Endothelial cell of umbilical vein (primary cell): Measurements from ENCODE around the gene SRRM2. TPM values are rescaled to one million over a fixed set of nuclear protein-coding genes. Genes with fewer than 3 reads are reported as not detected.

Experiments
- BruUV-seq: library from RNA; stranded (reverse); fragments of 400-500 nt; replicated peaks from 2 replicates; lab custom pipeline; 2021; lab: Mats Ljungman, UMichigan
- CTCF ChIA-PET: fragments of 300-600, 350-600 bp; sonication (Branson Sonifier 250); formaldehyde crosslinking; loops from one replicate; lab custom pipeline; 2021; ENCODE audit warnings: antibody characterized with exemption, inconsistent platforms; lab: Charles Lee
- POLR2A ChIA-PET: fragments of 300-600, 350-600 bp; sonication (Branson Sonifier 250); formaldehyde crosslinking; loops from one replicate; lab custom pipeline; 2021; ENCODE audit warnings: antibody characterized with exemption, inconsistent platforms; lab: Charles Lee
- DNase-seq: peaks from one replicate; pipeline ENCODE4 v3.0.0-alpha.2; 2011; ENCODE audit warnings: low read depth, low spot score
- FAIRE-seq: peaks from 2 replicates; lab custom pipeline; 2011; peaks lifted over from hg19 to GRCh38; lab: Jason Lieb, UNC
- H2AFZ ChIP-seq: 2 replicates; pipeline ENCODE4 v1.6.0; 2012; ENCODE audit warnings: low read depth, low read length, control low read depth, inconsistent platforms
- H3K27ac ChIP-seq: 2 replicates; pipeline ENCODE4 v1.5.1; 2011; ENCODE audit warnings: low read depth, mild to moderate bottlenecking, control low read depth, low read length, moderate library complexity; ENCODE audit not compliant: insufficient read depth
- H3K27me3 ChIP-seq, 2 experiments: 2 replicates each; pipeline versions ENCODE4 v1.6.0 to v1.6.1; 2011; ENCODE audit warnings: low read length in 2 of 2, mixed read lengths in 1 of 2; ENCODE audit not compliant: control insufficient read depth in 2 of 2, insufficient read depth in 2 of 2
- H3K36me3 ChIP-seq, 2 experiments: 2 replicates in 1 of 2; 3 replicates in 1 of 2; pipeline ENCODE4 v1.5.1; 2011; ENCODE audit warnings: low read length in 2 of 2, mild to moderate bottlenecking in 1 of 2, moderate library complexity in 1 of 2; ENCODE audit not compliant: control insufficient read depth in 2 of 2, insufficient read depth in 2 of 2; ENCODE audit errors: extremely low read depth in 1 of 2
- H3K4me1 ChIP-seq: 3 replicates; pipeline ENCODE4 v1.5.1; 2011; ENCODE audit warnings: mild to moderate bottlenecking, low read length; ENCODE audit not compliant: control insufficient read depth, insufficient read depth; ENCODE audit errors: extremely low read depth
- H3K4me2 ChIP-seq: 2 replicates; pipeline ENCODE4 v1.6.1; 2011; ENCODE audit warnings: low read length, control low read depth, mixed read lengths; ENCODE audit not compliant: insufficient read depth
- H3K4me3 ChIP-seq, 3 experiments: fragments of 200-600 bp in 1 of 3; sonication (generic), shearing (Covaris generic) in 1 of 3; replicated peaks in 1 of 3; 2 replicates each; pipeline ENCODE4 v1.5.1; 2011 to 2016; ENCODE audit warnings: control low read depth in 3 of 3, low read length in 3 of 3, mild to moderate bottlenecking in 2 of 3, inconsistent platforms in 1 of 3, low read depth in 1 of 3, moderate library complexity in 1 of 3; ENCODE audit not compliant: insufficient read depth in 1 of 3
- H3K79me2 ChIP-seq: 2 replicates; pipeline ENCODE4 v1.6.0; 2012; ENCODE audit warnings: low read length, inconsistent platforms; ENCODE audit not compliant: control insufficient read depth, insufficient read depth
- H3K9ac ChIP-seq: replicated peaks from 2 replicates; pipeline ENCODE3; 2011; ENCODE audit warnings: low read length, control low read depth; ENCODE audit not compliant: insufficient read depth; ENCODE audit errors: extremely low read depth
- H3K9me1 ChIP-seq: replicated peaks from 3 replicates; pipeline ENCODE4 v1.6.0; 2011; ENCODE audit warnings: mild to moderate bottlenecking, low read length; ENCODE audit not compliant: control insufficient read depth, insufficient read depth; ENCODE audit errors: extremely low read depth
- H3K9me3 ChIP-seq: replicated peaks from 2 replicates; pipeline ENCODE4 v1.5.1; 2012; ENCODE audit warnings: low read length, inconsistent platforms; ENCODE audit not compliant: control insufficient read depth, insufficient read depth
- H4K20me1 ChIP-seq: replicated peaks from 2 replicates; pipeline ENCODE3; 2011; ENCODE audit warnings: mild to moderate bottlenecking, low read length; ENCODE audit not compliant: control insufficient read depth, insufficient read depth; ENCODE audit errors: extremely low read depth
- CTCF ChIP-seq, 2 donors: IDR thresholded peaks; 1 replicate in 1 of 2; 2 replicates in 1 of 2; pipeline ENCODE4 v1.5.1; 2011; ENCODE audit warnings: low read length in 2 of 2, mild to moderate bottlenecking in 2 of 2, moderate library complexity in 2 of 2, control low read depth in 1 of 2, inconsistent platforms in 1 of 2, low read depth in 1 of 2; ENCODE audit not compliant: insufficient read depth in 1 of 2; ENCODE audit errors: extremely low read depth in 1 of 2
- EZH2 ChIP-seq: IDR thresholded peaks from 2 replicates; pipeline ENCODE4 v1.6.1; 2012; ENCODE audit warnings: borderline replicate concordance, low read depth, mild to moderate bottlenecking, moderate library complexity, low read length, inconsistent platforms; ENCODE audit not compliant: severe bottlenecking
- FOS ChIP-seq: IDR thresholded peaks from 2 replicates; pipeline ENCODE4 v1.6.1; 2011; ENCODE audit warnings: mild to moderate bottlenecking, low read length, moderate library complexity, borderline replicate concordance; ENCODE audit not compliant: insufficient read depth
- GATA2 ChIP-seq: IDR thresholded peaks from 2 replicates; pipeline ENCODE4 v1.7.0; 2011; ENCODE audit warnings: low read depth, mild to moderate bottlenecking, moderate library complexity, mixed read lengths, low read length; ENCODE audit not compliant: insufficient read length, insufficient read depth
- JUN ChIP-seq: IDR thresholded peaks from 2 replicates; pipeline ENCODE4 v1.6.1; 2011; ENCODE audit warnings: borderline replicate concordance, low read depth; ENCODE audit not compliant: insufficient read length, insufficient read depth
- MYC ChIP-seq: IDR thresholded peaks from one replicate; pipeline ENCODE4 v1.6.1; 2011; ENCODE audit warnings: mild to moderate bottlenecking, low read depth, low read length
- POLR2A ChIP-seq: IDR thresholded peaks from 2 replicates; pipeline ENCODE4 v1.6.1; 2012; ENCODE audit warnings: low read depth, mild to moderate bottlenecking, control low read depth, low read length
- POLR2AphosphoS5 ChIP-seq: IDR thresholded peaks from 2 replicates; pipeline ENCODE4 v1.6.1; 2012; ENCODE audit warnings: low read depth, mild to moderate bottlenecking, control low read depth, low read length, moderate library complexity; ENCODE audit not compliant: insufficient read depth
- dilution Hi-C: fragments of 300-500 bp; cut with MboI; formaldehyde crosslinking; loops from one replicate; pipeline ENCODE4 v1.15.0; 2019; ENCODE audit warnings: low sequenced_read_pairs; ENCODE audit not compliant: extremely low pct_ligation_motif_present
- intact Hi-C: fragments of 100-400 bp; cut with micrococcal nuclease; formaldehyde crosslinking; loops from one replicate; pipeline ENCODE4 v1.10.0; 2022
- polyA plus RNA-seq, 4 experiments: library from polyadenylated mRNA; depleted of rRNA in 3 of 4; stranded (reverse) in 3 of 4; unstranded in 1 of 4; fragments of >200 nt; gene quantifications; 2 replicates each; pipeline versions ENCODE4 v1.2.1 to v1.2.3, GENCODE V29; 2011 to 2012; ENCODE audit warnings: missing spikeins in 1 of 4
- total RNA-seq: library from RNA; stranded (reverse); gene quantifications from 2 replicates; pipeline ENCODE4 v1.2.3, GENCODE V29; 2021
- TF ChIP-seq, protein P1 (sequence below): IDR thresholded peaks from 2 replicates; pipeline ENCODE4 v1.6.1; 2011; ENCODE audit not compliant: insufficient read depth, insufficient read length

The SRRM2 gene
- total and polyA plus RNA-seq, 2 donors (not counting 3 experiments of a cell fraction or from before 2014, with no cell fraction given): 270 to 483 TPM

- no TSS peak for BruUV-seq
- Histone ChIP-seq H3K4me3 (no peak overlapping the region), H3K79me2 (no peaks in the 10 kb centered on the region), H4K20me1 (no peaks in the 10 kb centered on the region), H3K9ac (no peak overlapping the region), H3K4me1 (no peaks in the 10 kb centered on the region), H3K27ac (no peak overlapping the region), H3K36me3 (peaks cover 3 to 46% of the 10 kb centered on the region in 2 experiments), H3K9me3 (no peaks in the 10 kb centered on the region), H2AFZ (no peak overlapping the region), H3K27me3 (no peaks in the 10 kb centered on the region), H3K4me2 (no peak overlapping the region), H3K9me1 (no peaks in the 10 kb centered on the region)
- ChIA-PET CTCF (no interaction called here), POLR2A (no interaction called here)
- DNase-seq: no peak
- intact Hi-C loops: no loop called here
- TF ChIP-seq FOS (no peak), CTCF (IDR thresholded peaks at IDR 0.05; ENCODE audit: extremely low read depth in 1 of 2, insufficient read depth in 1 of 2, low read depth in 1 of 2, low read length in 2 of 2) (no peak)
- dilution Hi-C loops: no loop called here
- no peak for FAIRE-seq
These were observed 47.5 kb upstream of the SRRM2 start for GRCh38 chr16:2704983-2705275.

- POLR2A ChIA-PET: no interaction called here
- H3K9me3 ChIP-seq: no peaks in the 10 kb centered on the region
- H3K9me1 ChIP-seq: no peaks in the 10 kb centered on the region
- dilution Hi-C loops (no loop called here), intact Hi-C loops (no loop called here)
- peaks cover 3 to 42% of the 10 kb centered on the region in 2 experiments for H3K36me3 ChIP-seq
- H3K4me1 ChIP-seq: no peaks in the 10 kb centered on the region
- CTCF ChIA-PET: no interaction called here
- H3K27me3 ChIP-seq: no peaks in the 10 kb centered on the region
- H3K27ac ChIP-seq: no peak overlapping the region
- H2AFZ ChIP-seq: no peak overlapping the region
- no peak overlapping the region for H3K9ac ChIP-seq
- BruUV-seq: no TSS peak
- H3K4me2 ChIP-seq: no peak overlapping the region
- TF ChIP-seq, protein P1, sequence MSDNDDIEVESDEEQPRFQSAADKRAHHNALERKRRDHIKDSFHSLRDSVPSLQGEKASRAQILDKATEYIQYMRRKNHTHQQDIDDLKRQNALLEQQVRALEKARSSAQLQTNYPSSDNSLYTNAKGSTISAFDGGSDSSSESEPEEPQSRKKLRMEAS: no peak
- TF ChIP-seq JUN: no peak
- no peak for TF ChIP-seq EZH2
- no peak for TF ChIP-seq POLR2AphosphoS5
- no peak for TF ChIP-seq MYC
- no peak for TF ChIP-seq POLR2A
- no peak for TF ChIP-seq FOS
- no peak for TF ChIP-seq CTCF (IDR thresholded peaks at IDR 0.05; ENCODE audit: extremely low read depth in 1 of 2, insufficient read depth in 1 of 2, low read depth in 1 of 2, low read length in 2 of 2)
- TF ChIP-seq GATA2: no peak
- no peak overlapping the region for H3K4me3 ChIP-seq
- no peaks in the 10 kb centered on the region for H3K79me2 ChIP-seq
- DNase-seq (no peak), FAIRE-seq (no peak)
- no peaks in the 10 kb centered on the region for H4K20me1 ChIP-seq
These were observed 47.1 kb upstream of the SRRM2 start for GRCh38 chr16:2705351-2705750.
